ENCODE results near the gene INTS6.

Gene INTS6

DNA sequence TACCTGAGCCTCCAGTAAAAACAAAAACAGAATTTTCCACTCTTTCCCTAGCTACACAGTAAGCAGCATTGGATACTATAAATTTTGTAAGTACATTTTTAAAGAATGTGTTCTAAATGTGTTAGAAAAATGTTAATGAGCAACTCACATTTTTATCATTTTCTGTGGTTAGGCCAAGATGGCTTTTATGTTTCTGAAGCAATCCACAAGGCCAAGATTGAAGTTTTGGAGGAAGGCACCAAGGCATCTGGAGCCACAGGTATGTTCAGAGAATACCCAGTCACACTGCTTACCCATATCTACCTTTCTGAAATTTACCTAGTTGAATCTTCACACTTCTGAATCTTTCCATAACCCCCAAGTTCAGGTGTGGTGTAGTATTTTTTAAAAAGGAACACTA is 91.7 kb downstream of the INTS6 start:
- no peak for TF ChIP-seq ZC3H10 (CRISPR knock-in tag; IDR thresholded peaks at IDR 0.05)
- no peak for TF ChIP-seq ESRRG (CRISPR knock-in tag; IDR thresholded peaks at IDR 0.05)
- no peak for ATAC-seq

DNA sequence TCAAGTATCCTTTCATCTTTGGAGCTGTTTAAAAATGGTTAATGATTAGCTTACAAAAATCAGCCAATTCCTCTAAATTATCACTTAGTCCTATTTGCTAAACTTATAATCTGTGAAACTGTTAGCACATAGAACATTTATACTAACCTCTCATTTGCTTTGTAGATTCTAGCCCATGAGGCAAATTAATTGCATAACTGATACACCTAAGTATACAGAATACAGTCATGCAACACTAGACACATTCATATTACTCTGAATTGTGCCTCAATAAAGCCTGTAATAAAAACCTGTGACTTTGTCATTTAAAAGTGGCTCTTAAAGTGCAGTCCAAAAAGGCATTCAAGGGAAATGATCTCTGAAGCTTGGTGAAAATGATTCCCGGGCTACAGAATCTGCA is 92.3 kb downstream of the INTS6 start:
- ATAC-seq, result no peak
- TF ChIP-seq ZC3H10 (CRISPR knock-in tag; IDR thresholded peaks at IDR 0.05), result no peak
- TF ChIP-seq TCF4 (CRISPR knock-in tag; IDR thresholded peaks at IDR 0.05; ENCODE audit: borderline replicate concordance), result no peak
- TF ChIP-seq ZNF8 (CRISPR knock-in tag; IDR thresholded peaks at IDR 0.05), result no peak
- TF ChIP-seq, protein P1, sequence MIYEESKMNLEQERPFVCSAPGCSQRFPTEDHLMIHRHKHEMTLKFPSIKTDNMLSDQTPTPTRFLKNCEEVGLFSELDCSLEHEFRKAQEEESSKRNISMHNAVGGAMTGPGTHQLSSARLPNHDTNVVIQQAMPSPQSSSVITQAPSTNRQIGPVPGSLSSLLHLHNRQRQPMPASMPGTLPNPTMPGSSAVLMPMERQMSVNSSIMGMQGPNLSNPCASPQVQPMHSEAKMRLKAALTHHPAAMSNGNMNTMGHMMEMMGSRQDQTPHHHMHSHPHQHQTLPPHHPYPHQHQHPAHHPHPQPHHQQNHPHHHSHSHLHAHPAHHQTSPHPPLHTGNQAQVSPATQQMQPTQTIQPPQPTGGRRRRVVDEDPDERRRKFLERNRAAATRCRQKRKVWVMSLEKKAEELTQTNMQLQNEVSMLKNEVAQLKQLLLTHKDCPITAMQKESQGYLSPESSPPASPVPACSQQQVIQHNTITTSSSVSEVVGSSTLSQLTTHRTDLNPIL (CRISPR knock-in tag; IDR thresholded peaks at IDR 0.05; ENCODE audit: low read depth), result no peak
- TF ChIP-seq ZFP30 (CRISPR knock-in tag; IDR thresholded peaks at IDR 0.05), result no peak
- no peak for TF ChIP-seq GLIS3 (CRISPR knock-in tag; IDR thresholded peaks at IDR 0.05)
- TF ChIP-seq, protein P2, sequence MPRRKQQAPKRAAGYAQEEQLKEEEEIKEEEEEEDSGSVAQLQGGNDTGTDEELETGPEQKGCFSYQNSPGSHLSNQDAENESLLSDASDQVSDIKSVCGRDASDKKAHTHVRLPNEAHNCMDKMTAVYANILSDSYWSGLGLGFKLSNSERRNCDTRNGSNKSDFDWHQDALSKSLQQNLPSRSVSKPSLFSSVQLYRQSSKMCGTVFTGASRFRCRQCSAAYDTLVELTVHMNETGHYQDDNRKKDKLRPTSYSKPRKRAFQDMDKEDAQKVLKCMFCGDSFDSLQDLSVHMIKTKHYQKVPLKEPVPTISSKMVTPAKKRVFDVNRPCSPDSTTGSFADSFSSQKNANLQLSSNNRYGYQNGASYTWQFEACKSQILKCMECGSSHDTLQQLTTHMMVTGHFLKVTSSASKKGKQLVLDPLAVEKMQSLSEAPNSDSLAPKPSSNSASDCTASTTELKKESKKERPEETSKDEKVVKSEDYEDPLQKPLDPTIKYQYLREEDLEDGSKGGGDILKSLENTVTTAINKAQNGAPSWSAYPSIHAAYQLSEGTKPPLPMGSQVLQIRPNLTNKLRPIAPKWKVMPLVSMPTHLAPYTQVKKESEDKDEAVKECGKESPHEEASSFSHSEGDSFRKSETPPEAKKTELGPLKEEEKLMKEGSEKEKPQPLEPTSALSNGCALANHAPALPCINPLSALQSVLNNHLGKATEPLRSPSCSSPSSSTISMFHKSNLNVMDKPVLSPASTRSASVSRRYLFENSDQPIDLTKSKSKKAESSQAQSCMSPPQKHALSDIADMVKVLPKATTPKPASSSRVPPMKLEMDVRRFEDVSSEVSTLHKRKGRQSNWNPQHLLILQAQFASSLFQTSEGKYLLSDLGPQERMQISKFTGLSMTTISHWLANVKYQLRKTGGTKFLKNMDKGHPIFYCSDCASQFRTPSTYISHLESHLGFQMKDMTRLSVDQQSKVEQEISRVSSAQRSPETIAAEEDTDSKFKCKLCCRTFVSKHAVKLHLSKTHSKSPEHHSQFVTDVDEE (CRISPR knock-in tag; IDR thresholded peaks at IDR 0.05), result no peak
- no peak for TF ChIP-seq ZFP3 (CRISPR knock-in tag; IDR thresholded peaks at IDR 0.05)

GRCh38 chr13:51359352-51359751 is 93.5 kb downstream of the INTS6 start:
- ATAC-seq, result no peak
- no peak for TF ChIP-seq ISL1 (CRISPR knock-in tag; IDR thresholded peaks at IDR 0.05)
- TF ChIP-seq SNAI2 (CRISPR knock-in tag; IDR thresholded peaks at IDR 0.05), result no peak
- TF ChIP-seq POU6F1 (CRISPR knock-in tag; IDR thresholded peaks at IDR 0.05; ENCODE audit: borderline replicate concordance, low read depth), result no peak
- no peak for TF ChIP-seq ZC3H10 (CRISPR knock-in tag; IDR thresholded peaks at IDR 0.05)
- no peak for TF ChIP-seq ZNF8 (CRISPR knock-in tag; IDR thresholded peaks at IDR 0.05)
- TF ChIP-seq RARB (CRISPR knock-in tag; IDR thresholded peaks at IDR 0.05), result no peak
- no peak for TF ChIP-seq PPARA (CRISPR knock-in tag; IDR thresholded peaks at IDR 0.05; ENCODE audit: borderline replicate concordance)
- no peak for TF ChIP-seq PATZ1 (CRISPR knock-in tag; IDR thresholded peaks at IDR 0.05; ENCODE audit: borderline replicate concordance)
- TF ChIP-seq TCF4 (CRISPR knock-in tag; IDR thresholded peaks at IDR 0.05; ENCODE audit: borderline replicate concordance), result no peak
- TF ChIP-seq, protein P2 (CRISPR knock-in tag; IDR thresholded peaks at IDR 0.05), result no peak
- TF ChIP-seq OSR1 (CRISPR knock-in tag; IDR thresholded peaks at IDR 0.05), result no peak
- TF ChIP-seq, protein P3, sequence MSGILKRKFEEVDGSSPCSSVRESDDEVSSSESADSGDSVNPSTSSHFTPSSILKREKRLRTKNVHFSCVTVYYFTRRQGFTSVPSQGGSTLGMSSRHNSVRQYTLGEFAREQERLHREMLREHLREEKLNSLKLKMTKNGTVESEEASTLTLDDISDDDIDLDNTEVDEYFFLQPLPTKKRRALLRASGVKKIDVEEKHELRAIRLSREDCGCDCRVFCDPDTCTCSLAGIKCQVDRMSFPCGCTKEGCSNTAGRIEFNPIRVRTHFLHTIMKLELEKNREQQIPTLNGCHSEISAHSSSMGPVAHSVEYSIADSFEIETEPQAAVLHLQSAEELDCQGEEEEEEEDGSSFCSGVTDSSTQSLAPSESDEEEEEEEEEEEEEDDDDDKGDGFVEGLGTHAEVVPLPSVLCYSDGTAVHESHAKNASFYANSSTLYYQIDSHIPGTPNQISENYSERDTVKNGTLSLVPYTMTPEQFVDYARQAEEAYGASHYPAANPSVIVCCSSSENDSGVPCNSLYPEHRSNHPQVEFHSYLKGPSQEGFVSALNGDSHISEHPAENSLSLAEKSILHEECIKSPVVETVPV (CRISPR knock-in tag; IDR thresholded peaks at IDR 0.05), result no peak
